DMS53 (cell line): ENCODE measurements around the gene FCMR.

Experiments
- DNase-seq: peaks from one replicate; lab custom pipeline; 2025; lab: John Stamatoyannopoulos, UW

The FCMR gene

GRCh38 chr1:206949641-206950040, 27.9 kb upstream of the FCMR start:
- no peak for DNase-seq

GRCh38 chr1:206949208-206949607, 27.5 kb upstream of the FCMR start:
- no peak for DNase-seq

- no peak for DNase-seq
Observed at GRCh38 chr1:206947255-206947654, 25.5 kb upstream of the FCMR start.

- DNase-seq: no peak
Observed at GRCh38 chr1:206946261-206946660, 24.5 kb upstream of the FCMR start, which contains the start of gene PIGR. Gene PIGR, minus strand, starts transcription at chr1:206946466. Its CDS starts 5,935 bp downstream, at chr1:206940531.

GRCh38 chr1:206945779-206946178, 24.0 kb upstream of the FCMR start:
- DNase-seq: no peak

- no peak for DNase-seq
Observed at GRCh38 chr1:206944703-206945102, 23.0 kb upstream of the FCMR start.

GRCh38 chr1:206941766-206942418, 20.2 kb upstream of the FCMR start:
- peak; percentile 76 for DNase-seq

- no peak for DNase-seq
Observed at GRCh38 chr1:206940588-206940936, 18.8 kb upstream of the FCMR start.

GRCh38 chr1:206939841-206940587, 18.3 kb upstream of the FCMR start:
- no peak for DNase-seq

- DNase-seq: no peak
Observed at GRCh38 chr1:206939131-206939530, 17.4 kb upstream of the FCMR start.

GRCh38 chr1:206937425-206937824, 15.7 kb upstream of the FCMR start:
- DNase-seq: no peak

- DNase-seq: peak; percentile 84
Observed at GRCh38 chr1:206935491-206936067, 13.8 kb upstream of the FCMR start.

GRCh38 chr1:206933333-206933945, 11.7 kb upstream of the FCMR start:
- DNase-seq: peak; percentile 71

GRCh38 chr1:206932177-206932576, 10.4 kb upstream of the FCMR start:
- DNase-seq: no peak

GRCh38 chr1:206931709-206932108, 10.0 kb upstream of the FCMR start:
- peak; percentile 14 for DNase-seq

GRCh38 chr1:206930210-206930798, 8.6 kb upstream of the FCMR start:
- no peak for DNase-seq

- no peak for DNase-seq
Observed at GRCh38 chr1:206929524-206929923, 7.8 kb upstream of the FCMR start.

GRCh38 chr1:206926286-206926685, 4.5 kb upstream of the FCMR start:
- no peak for DNase-seq

GRCh38 chr1:206925106-206925736, 3.5 kb upstream of the FCMR start:
- DNase-seq: peak; percentile 37

GRCh38 chr1:206924592-206925105, 2.9 kb upstream of the FCMR start:
- peak; percentile 37 for DNase-seq

- peak; percentile 16 for DNase-seq
Observed at GRCh38 chr1:206923961-206924557, 2.3 kb upstream of the FCMR start.
